NCI-H69 (cell line): Measurements from ENCODE around the gene REXO1.

Experiments used
- DNase-seq: peaks from one replicate; lab custom pipeline; 2025; lab: John Stamatoyannopoulos, UW

Gene REXO1

DNA sequence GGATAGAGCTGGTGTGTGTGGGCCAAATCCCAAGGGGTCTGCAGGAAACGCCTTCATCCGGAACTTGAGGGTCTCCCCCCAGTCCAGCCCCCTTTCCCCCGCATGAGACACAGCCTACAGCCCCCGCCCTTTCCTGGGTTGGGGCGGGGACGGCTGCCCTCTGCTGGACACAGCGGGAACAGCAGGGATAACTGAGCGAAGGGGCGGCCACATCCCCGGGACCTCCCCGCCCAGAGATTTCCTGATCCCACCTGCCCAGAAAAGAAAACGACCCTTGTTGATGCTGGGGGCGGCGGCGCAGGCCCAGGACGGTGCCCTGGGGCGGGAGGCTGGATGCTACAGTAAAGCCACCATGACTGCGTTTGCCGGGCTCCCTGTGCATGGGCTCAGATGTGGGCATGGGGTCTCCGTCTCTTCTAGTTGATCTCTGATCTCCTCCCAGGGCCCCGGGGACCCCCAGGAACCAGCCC lies 80.8 kb downstream of the REXO1 start:
- peak; percentile 44 for DNase-seq

- DNase-seq = no peak
Observed at GRCh38 chr19:1766800-1767352, 81.4 kb downstream of the REXO1 start.

- no peak for DNase-seq
Observed at GRCh38 chr19:1765904-1766799, 82.1 kb downstream of the REXO1 start.
